ENCODE data around the gene OR8B2. TPM values are rescaled to one million over a fixed set of nuclear protein-coding genes. Genes with fewer than 3 reads are reported as not detected.
"Not testable (repeated sequence)": the region's sequence is repeated elsewhere in the genome, so short reads cannot be mapped to it uniquely, and the experiment has no call there.

The OR8B2 gene
- total RNA-seq, 1 experiment from 2014 or later, result not detected

DNA sequence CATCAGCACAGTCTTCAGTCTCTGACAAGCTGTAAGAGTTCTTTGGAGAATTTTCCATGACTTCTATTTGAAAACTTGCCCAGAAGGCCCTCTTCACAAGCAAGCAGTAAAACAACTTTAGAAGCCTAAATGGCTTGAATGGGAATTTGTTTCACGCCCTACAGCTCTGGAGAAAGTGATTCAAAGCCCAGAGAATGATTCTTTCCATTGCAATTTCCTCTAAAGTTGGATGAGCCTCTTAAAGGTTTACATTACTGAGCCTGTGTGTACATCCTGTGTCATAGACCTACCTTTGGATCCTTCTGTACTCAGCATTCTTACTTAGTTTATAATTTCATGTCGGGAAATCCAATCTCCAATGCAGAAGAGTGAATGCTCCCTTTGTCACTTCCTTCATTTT lies 21.3 kb upstream of the OR8B2 start:
- Histone ChIP-seq H3K4me3 (ENCODE audit: low read depth in 2 of 2, low read length in 2 of 2) (no peak overlapping the region), H3K27ac (ENCODE audit: low read length) (no peak overlapping the region), H3K27me3 (ENCODE audit: control insufficient read depth, insufficient read depth, low read length) (peaks cover 15% of the 10 kb centered on the region), H3K4me1 (ENCODE audit: control insufficient read depth, insufficient read depth, low read length) (no peaks in the 10 kb centered on the region), H3K9me3 (ENCODE audit: control insufficient read depth, insufficient read depth, low read depth, low read length) (no peaks in the 10 kb centered on the region), H3K36me3 (ENCODE audit: control insufficient read depth, insufficient read depth, low read length) (no peaks in the 10 kb centered on the region)
- no peak for DNase-seq (ENCODE audit: low read depth, low spot score)
- POLR2A ChIA-PET, result no interaction called here
- ATAC-seq, result no peak; the same call in 1 of the 2 replicates
- TF ChIP-seq, protein P1, sequence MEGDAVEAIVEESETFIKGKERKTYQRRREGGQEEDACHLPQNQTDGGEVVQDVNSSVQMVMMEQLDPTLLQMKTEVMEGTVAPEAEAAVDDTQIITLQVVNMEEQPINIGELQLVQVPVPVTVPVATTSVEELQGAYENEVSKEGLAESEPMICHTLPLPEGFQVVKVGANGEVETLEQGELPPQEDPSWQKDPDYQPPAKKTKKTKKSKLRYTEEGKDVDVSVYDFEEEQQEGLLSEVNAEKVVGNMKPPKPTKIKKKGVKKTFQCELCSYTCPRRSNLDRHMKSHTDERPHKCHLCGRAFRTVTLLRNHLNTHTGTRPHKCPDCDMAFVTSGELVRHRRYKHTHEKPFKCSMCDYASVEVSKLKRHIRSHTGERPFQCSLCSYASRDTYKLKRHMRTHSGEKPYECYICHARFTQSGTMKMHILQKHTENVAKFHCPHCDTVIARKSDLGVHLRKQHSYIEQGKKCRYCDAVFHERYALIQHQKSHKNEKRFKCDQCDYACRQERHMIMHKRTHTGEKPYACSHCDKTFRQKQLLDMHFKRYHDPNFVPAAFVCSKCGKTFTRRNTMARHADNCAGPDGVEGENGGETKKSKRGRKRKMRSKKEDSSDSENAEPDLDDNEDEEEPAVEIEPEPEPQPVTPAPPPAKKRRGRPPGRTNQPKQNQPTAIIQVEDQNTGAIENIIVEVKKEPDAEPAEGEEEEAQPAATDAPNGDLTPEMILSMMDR (IDR thresholded peaks at IDR 0.05), result no peak
- TF ChIP-seq, protein P2, sequence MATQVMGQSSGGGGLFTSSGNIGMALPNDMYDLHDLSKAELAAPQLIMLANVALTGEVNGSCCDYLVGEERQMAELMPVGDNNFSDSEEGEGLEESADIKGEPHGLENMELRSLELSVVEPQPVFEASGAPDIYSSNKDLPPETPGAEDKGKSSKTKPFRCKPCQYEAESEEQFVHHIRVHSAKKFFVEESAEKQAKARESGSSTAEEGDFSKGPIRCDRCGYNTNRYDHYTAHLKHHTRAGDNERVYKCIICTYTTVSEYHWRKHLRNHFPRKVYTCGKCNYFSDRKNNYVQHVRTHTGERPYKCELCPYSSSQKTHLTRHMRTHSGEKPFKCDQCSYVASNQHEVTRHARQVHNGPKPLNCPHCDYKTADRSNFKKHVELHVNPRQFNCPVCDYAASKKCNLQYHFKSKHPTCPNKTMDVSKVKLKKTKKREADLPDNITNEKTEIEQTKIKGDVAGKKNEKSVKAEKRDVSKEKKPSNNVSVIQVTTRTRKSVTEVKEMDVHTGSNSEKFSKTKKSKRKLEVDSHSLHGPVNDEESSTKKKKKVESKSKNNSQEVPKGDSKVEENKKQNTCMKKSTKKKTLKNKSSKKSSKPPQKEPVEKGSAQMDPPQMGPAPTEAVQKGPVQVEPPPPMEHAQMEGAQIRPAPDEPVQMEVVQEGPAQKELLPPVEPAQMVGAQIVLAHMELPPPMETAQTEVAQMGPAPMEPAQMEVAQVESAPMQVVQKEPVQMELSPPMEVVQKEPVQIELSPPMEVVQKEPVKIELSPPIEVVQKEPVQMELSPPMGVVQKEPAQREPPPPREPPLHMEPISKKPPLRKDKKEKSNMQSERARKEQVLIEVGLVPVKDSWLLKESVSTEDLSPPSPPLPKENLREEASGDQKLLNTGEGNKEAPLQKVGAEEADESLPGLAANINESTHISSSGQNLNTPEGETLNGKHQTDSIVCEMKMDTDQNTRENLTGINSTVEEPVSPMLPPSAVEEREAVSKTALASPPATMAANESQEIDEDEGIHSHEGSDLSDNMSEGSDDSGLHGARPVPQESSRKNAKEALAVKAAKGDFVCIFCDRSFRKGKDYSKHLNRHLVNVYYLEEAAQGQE (IDR thresholded peaks at IDR 0.05; ENCODE audit: insufficient read depth in 1 of 2, low read depth in 2 of 2, low read length in 1 of 2), result no peak
- no peak for TF ChIP-seq SIN3A (IDR thresholded peaks at IDR 0.05; ENCODE audit: borderline replicate concordance, insufficient read depth, low read depth, low read length)
- no peak for TF ChIP-seq TCF7L2 (IDR thresholded peaks at IDR 0.05; ENCODE audit: low read depth, low read length)
- no peak for TF ChIP-seq POLR2AphosphoS5 (IDR thresholded peaks at IDR 0.05; ENCODE audit: low read depth, low read length)
- intact Hi-C loops (cut with micrococcal nuclease; ENCODE audit: unreplicated experiment) (no loop called here), in situ Hi-C loops (cut with HindIII; ENCODE audit: low pct_unique_long_range_greater_than_20kb, low sequenced_read_pairs) (no loop called here)
- CTCF ChIA-PET, result no interaction called here
- no TSS peak for BruUV-seq (replicated peaks)

DNA sequence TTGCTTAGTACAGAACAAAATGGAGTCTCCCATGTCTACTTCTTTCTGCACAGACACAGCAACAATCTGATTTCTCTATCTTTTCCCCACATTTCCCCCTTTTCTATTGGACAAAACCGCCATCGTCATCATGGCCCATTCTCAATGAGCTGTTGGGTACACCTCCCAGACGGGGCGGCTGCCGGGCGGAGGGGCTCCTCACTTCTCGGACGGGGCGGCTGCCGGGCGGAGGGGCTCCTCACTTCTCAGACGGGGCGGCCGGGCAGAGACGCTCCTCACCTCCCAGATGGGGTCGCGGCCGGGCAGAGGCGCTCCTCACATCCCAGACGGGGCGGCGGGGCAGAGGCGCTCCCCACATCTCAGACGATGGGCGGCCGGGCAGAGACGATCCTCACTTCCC lies 18.9 kb upstream of the OR8B2 start:
- POLR2A ChIA-PET; BruUV-seq (replicated peaks); in situ Hi-C loops (cut with HindIII; ENCODE audit: low pct_unique_long_range_greater_than_20kb, low sequenced_read_pairs): not testable (repeated sequence)

DNA sequence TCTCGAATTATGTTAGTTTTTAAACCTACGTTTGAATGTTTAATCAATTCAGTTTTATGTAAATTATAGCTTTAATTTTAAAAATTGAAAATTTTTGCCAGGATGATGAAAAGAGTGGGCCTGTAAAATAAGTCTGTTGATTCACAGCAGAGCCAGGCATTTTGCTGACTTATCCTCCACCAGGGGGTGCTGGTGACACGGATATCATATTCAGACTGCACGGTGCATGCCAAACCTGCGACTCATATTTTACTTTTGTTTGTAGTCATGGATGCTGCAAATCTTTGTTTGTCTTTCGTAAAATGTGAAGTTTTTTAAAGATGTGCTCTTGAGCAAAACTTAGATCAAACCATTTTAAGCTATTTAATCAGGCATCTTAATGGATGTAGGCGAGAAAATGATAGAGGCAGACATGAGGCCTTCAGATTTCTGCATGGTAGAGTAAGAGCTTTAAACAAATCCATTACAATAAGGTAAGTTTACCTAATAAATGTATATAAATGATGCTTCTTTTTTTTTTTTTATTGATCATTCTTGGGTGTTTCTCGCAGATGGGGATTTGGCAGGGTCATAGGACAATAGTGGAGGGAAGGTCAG lies 18.1 kb upstream of the OR8B2 start:
- Histone ChIP-seq H3K4me3 (ENCODE audit: low read depth in 2 of 2, low read length in 2 of 2) (no peak overlapping the region), H3K36me3 (ENCODE audit: control insufficient read depth, insufficient read depth, low read length) (no peaks in the 10 kb centered on the region), H3K27ac (ENCODE audit: low read length) (no peak overlapping the region), H3K4me1 (ENCODE audit: control insufficient read depth, insufficient read depth, low read length) (no peaks in the 10 kb centered on the region), H3K9me3 (ENCODE audit: control insufficient read depth, insufficient read depth, low read depth, low read length) (no peaks in the 10 kb centered on the region), H3K27me3 (ENCODE audit: control insufficient read depth, insufficient read depth, low read length) (peaks cover 7% of the 10 kb centered on the region; the same call in 1 of the 2 replicates)
- DNase-seq (ENCODE audit: low read depth, low spot score), result peak; percentile 46
- in situ Hi-C loops (cut with HindIII; ENCODE audit: low pct_unique_long_range_greater_than_20kb, low sequenced_read_pairs) (no loop called here), intact Hi-C loops (cut with micrococcal nuclease; ENCODE audit: unreplicated experiment) (loop anchor here (1.0 kb wide), 1 partner anchor 331 kb away; no protein-coding TSS in a partner anchor)
- ChIA-PET POLR2A (no interaction called here), CTCF (interaction anchor here (0.7 kb wide), 2 partner anchors 119 to 270 kb away, joined by 3 to 6 read pairs; no protein-coding TSS in a partner anchor)
- no TSS peak for BruUV-seq (replicated peaks)
- peak; percentile 90 for ATAC-seq
- TF ChIP-seq, protein P1 (IDR thresholded peaks at IDR 0.05), result peak; percentile 87
- TF ChIP-seq, protein P2 (IDR thresholded peaks at IDR 0.05; ENCODE audit: insufficient read depth in 1 of 2, low read depth in 2 of 2, low read length in 1 of 2), result no peak

More for the DNA sequence above, 18.9 kb upstream of the OR8B2 start:
- ATAC-seq; H3K36me3 ChIP-seq (ENCODE audit: control insufficient read depth, insufficient read depth, low read length); H3K27ac ChIP-seq (ENCODE audit: low read length); intact Hi-C loops (cut with micrococcal nuclease; ENCODE audit: unreplicated experiment); H3K9me3 ChIP-seq (ENCODE audit: control insufficient read depth, insufficient read depth, low read depth, low read length); H3K4me3 ChIP-seq (ENCODE audit: low read depth in 2 of 2, low read length in 2 of 2); H3K4me1 ChIP-seq (ENCODE audit: control insufficient read depth, insufficient read depth, low read length); CTCF ChIA-PET; DNase-seq (ENCODE audit: low read depth, low spot score): not testable (repeated sequence)
- H3K27me3 ChIP-seq (ENCODE audit: control insufficient read depth, insufficient read depth, low read length), result peaks cover 10% of the 10 kb centered on the region; the same call in 1 of the 2 replicates

Data from Panc1 (cell line).